ENCODE data around the gene SNTG2.

Gene SNTG2

GRCh38 chr2:954687-955000 lies 4.0 kb downstream of the SNTG2 start:
- no peak for DNase-seq

GRCh38 chr2:955829-956731 lies 5.4 kb downstream of the SNTG2 start:
- DNase-seq, result no peak

- no peak for DNase-seq
Observed at GRCh38 chr2:959457-959856, 8.8 kb downstream of the SNTG2 start.

- no peak for DNase-seq
Observed at GRCh38 chr2:960061-960736, 9.6 kb downstream of the SNTG2 start.

- DNase-seq, result no peak
Observed at GRCh38 chr2:961786-962185, 11.1 kb downstream of the SNTG2 start.

- no peak for DNase-seq
Observed at GRCh38 chr2:963876-964275, 13.2 kb downstream of the SNTG2 start.

GRCh38 chr2:964562-964961 lies 13.9 kb downstream of the SNTG2 start:
- DNase-seq, result no peak

- DNase-seq, result no peak
Observed at GRCh38 chr2:965640-966147, 15.0 kb downstream of the SNTG2 start.

GRCh38 chr2:973129-973528 lies 22.5 kb downstream of the SNTG2 start:
- no peak for DNase-seq

GRCh38 chr2:974054-974453 lies 23.4 kb downstream of the SNTG2 start:
- no peak for DNase-seq

- no peak for DNase-seq
Observed at GRCh38 chr2:974502-974901, 23.9 kb downstream of the SNTG2 start.

GRCh38 chr2:975095-975494 lies 24.4 kb downstream of the SNTG2 start:
- no peak for DNase-seq

GRCh38 chr2:979069-979928 lies 28.6 kb downstream of the SNTG2 start:
- DNase-seq, result no peak

- no peak for DNase-seq
Observed at GRCh38 chr2:980176-980575, 29.5 kb downstream of the SNTG2 start.

GRCh38 chr2:981258-981657 lies 30.6 kb downstream of the SNTG2 start:
- DNase-seq, result no peak

- DNase-seq, result no peak
Observed at GRCh38 chr2:981759-982158, 31.1 kb downstream of the SNTG2 start.

GRCh38 chr2:985317-985898 lies 34.8 kb downstream of the SNTG2 start:
- DNase-seq, result no peak

GRCh38 chr2:987789-988188 lies 37.1 kb downstream of the SNTG2 start:
- no peak for DNase-seq

GRCh38 chr2:989781-990467 lies 39.3 kb downstream of the SNTG2 start:
- no peak for DNase-seq

- DNase-seq, result no peak
Observed at GRCh38 chr2:990970-991369, 40.3 kb downstream of the SNTG2 start.

GRCh38 chr2:1002350-1002749 lies 51.7 kb downstream of the SNTG2 start:
- DNase-seq, result no peak

- DNase-seq, result no peak
Observed at GRCh38 chr2:1004398-1004797, 53.7 kb downstream of the SNTG2 start.
